ENCODE data around the gene TKFC. TPM values are rescaled to one million over a fixed set of nuclear protein-coding genes. Genes with fewer than 3 reads are reported as not detected.
"Not testable (repeated sequence)": the region's sequence is repeated elsewhere in the genome, so short reads cannot be mapped to it uniquely, and the experiment has no call there.

The TKFC gene
- total RNA-seq, 3 donors from 2014 or later = 15.2 to 34.4 (median 26.9) TPM

- Histone ChIP-seq H3K9me3 (no peaks in the 10 kb centered on the region), H3K27me3 (no peaks in the 10 kb centered on the region), H3K27ac (peak overlapping the region; percentile 80 to 87), H3K36me3 (no peaks in the 10 kb centered on the region), H3K4me1 (no peaks in the 10 kb centered on the region), H3K4me3 (no peak overlapping the region)
- intact Hi-C loops (cut with DNase I; ENCODE audit: low total_unique reads) = no loop called here
- peak in 1 of 2 donors; percentile 54 for DNase-seq (ENCODE audit: low spot score in 2 of 2)
- TF ChIP-seq POLR2AphosphoS5 (IDR thresholded peaks at IDR 0.05) = peak in 2 of 3 donors; percentile 57 to 81
- no peak for TF ChIP-seq POLR2A (IDR thresholded peaks at IDR 0.05)
Measured at GRCh38 chr11:61378713-61379313, 45.8 kb downstream of the TKFC start.

- TF ChIP-seq POLR2AphosphoS5 (IDR thresholded peaks at IDR 0.05) (no peak), POLR2A (IDR thresholded peaks at IDR 0.05) (no peak)
- TF ChIP-seq, protein P1, sequence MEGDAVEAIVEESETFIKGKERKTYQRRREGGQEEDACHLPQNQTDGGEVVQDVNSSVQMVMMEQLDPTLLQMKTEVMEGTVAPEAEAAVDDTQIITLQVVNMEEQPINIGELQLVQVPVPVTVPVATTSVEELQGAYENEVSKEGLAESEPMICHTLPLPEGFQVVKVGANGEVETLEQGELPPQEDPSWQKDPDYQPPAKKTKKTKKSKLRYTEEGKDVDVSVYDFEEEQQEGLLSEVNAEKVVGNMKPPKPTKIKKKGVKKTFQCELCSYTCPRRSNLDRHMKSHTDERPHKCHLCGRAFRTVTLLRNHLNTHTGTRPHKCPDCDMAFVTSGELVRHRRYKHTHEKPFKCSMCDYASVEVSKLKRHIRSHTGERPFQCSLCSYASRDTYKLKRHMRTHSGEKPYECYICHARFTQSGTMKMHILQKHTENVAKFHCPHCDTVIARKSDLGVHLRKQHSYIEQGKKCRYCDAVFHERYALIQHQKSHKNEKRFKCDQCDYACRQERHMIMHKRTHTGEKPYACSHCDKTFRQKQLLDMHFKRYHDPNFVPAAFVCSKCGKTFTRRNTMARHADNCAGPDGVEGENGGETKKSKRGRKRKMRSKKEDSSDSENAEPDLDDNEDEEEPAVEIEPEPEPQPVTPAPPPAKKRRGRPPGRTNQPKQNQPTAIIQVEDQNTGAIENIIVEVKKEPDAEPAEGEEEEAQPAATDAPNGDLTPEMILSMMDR (IDR thresholded peaks at IDR 0.05) = no peak
- Histone ChIP-seq H3K9me3 (no peaks in the 10 kb centered on the region), H3K4me1 (no peaks in the 10 kb centered on the region), H3K36me3 (no peaks in the 10 kb centered on the region), H3K4me3 (no peak overlapping the region), H3K27ac (no peak overlapping the region), H3K27me3 (no peaks in the 10 kb centered on the region)
- intact Hi-C loops (cut with DNase I; ENCODE audit: low total_unique reads) = loop anchor here (5.0 kb wide), 1 partner anchor 44 kb away; no protein-coding TSS in a partner anchor
- no peak for DNase-seq (ENCODE audit: low spot score in 2 of 2)
Measured at GRCh38 chr11:61380884-61381283, 47.9 kb downstream of the TKFC start.

- not testable (repeated sequence) for H3K9me3 ChIP-seq; H3K36me3 ChIP-seq; DNase-seq (ENCODE audit: low spot score in 2 of 2); H3K27ac ChIP-seq; H3K27me3 ChIP-seq; H3K4me1 ChIP-seq; H3K4me3 ChIP-seq
- intact Hi-C loops (cut with DNase I; ENCODE audit: low total_unique reads) = loop anchor here (5.0 kb wide), 1 partner anchor 47 kb away; no protein-coding TSS in a partner anchor
Measured at GRCh38 chr11:61383859-61384258, 50.8 kb downstream of the TKFC start.

DNA sequence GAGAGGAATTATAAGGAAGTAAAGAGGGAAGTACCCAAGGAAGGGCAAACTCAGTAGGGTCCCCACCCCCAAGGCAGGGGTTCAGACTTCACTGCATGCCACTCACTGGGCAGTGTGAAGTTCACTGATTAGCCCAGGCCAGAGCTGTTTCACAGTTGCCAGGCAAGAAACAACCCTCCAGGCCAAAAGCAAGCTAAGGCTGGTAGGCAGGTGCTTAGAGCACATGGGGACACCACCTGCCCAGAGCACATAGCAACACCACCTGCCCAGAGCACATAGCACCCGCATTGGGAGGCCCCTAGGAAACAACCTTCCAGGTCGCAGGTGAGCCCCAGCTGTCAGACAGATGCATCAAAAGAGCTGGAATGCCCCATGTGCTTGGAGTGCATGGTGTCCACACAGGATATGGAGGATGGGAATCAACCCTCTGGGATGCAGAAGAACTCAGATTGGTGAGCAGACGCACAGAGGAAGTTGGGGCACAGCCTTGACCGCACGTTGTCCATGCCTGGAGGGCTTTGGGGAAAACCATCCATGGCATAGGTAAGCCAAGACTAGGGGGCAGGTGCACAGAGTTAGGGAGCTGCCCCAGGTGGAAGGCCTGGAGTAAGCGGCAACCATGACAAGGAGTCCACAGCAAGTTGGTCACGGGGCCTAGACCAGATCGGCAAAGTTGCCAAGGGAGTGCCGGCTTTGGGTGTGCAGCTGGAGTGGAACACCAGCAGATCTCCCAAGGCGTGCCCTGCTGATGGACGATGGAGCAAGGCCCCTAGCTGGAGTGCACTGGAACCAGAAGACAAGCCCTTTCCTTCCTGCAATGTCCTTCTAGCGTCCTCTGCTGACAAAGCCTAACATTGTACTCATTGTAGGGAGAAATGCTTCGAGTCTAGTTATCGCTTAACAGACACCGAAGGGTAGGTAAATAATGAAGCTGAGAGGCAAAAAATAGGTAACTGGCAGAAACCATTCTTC is 51.5 kb downstream of the TKFC start:
- intact Hi-C loops (cut with DNase I; ENCODE audit: low total_unique reads) = loop anchor here (5.0 kb wide), 1 partner anchor 47 kb away; no protein-coding TSS in a partner anchor
- no peak for DNase-seq (ENCODE audit: low spot score in 2 of 2)
- no peaks in the 10 kb centered on the region for H3K36me3 ChIP-seq
- TF ChIP-seq POLR2AphosphoS5 (IDR thresholded peaks at IDR 0.05) (no peak), POLR2A (IDR thresholded peaks at IDR 0.05) (no peak)
- TF ChIP-seq, protein P1 (IDR thresholded peaks at IDR 0.05) = no peak
- H3K27me3 ChIP-seq = no peaks in the 10 kb centered on the region
- no peaks in the 10 kb centered on the region for H3K9me3 ChIP-seq
- no peak overlapping the region for H3K4me3 ChIP-seq
- no peaks in the 10 kb centered on the region for H3K4me1 ChIP-seq
- no peak overlapping the region for H3K27ac ChIP-seq

DNA sequence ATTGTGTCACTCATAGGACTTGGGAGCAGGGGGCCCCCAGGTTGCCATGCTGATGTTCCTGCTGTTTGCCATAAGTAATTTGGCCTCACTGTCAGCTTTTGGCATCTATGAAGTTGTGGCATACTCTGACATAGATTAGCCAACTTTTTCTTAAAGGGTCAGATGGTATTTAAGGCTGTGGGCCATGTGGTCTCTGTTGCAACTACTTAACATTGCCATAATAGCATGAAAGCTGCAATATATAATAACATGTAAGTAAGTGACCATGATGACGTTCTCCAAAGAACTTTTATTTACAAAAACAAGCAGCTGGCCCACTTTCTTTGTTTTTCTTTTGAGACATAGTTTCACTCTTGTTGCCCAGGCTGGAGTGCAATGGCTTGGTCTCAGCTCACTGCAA is 57.1 kb downstream of the TKFC start:
- DNase-seq (ENCODE audit: low spot score in 2 of 2) = no peak
- Histone ChIP-seq H3K27me3 (no peaks in the 10 kb centered on the region), H3K9me3 (no peaks in the 10 kb centered on the region), H3K27ac (no peak overlapping the region), H3K4me3 (no peak overlapping the region), H3K4me1 (peaks cover 0 to 8% of the 10 kb centered on the region in 2 donors), H3K36me3 (no peaks in the 10 kb centered on the region)
- intact Hi-C loops (cut with DNase I; ENCODE audit: low total_unique reads) = no loop called here
- TF ChIP-seq POLR2A (IDR thresholded peaks at IDR 0.05) = no peak

- DNase-seq (ENCODE audit: low spot score in 2 of 2) = no peak
- no peaks in the 10 kb centered on the region for H3K36me3 ChIP-seq
- intact Hi-C loops (cut with DNase I; ENCODE audit: low total_unique reads) = no loop called here
- no peak for TF ChIP-seq POLR2A (IDR thresholded peaks at IDR 0.05)
- TF ChIP-seq POLR2AphosphoS5 (IDR thresholded peaks at IDR 0.05) = no peak
- TF ChIP-seq, protein P1 (IDR thresholded peaks at IDR 0.05) = no peak
- H3K9me3 ChIP-seq = no peaks in the 10 kb centered on the region
- peak overlapping the region; percentile 80 to 89 (median 83) for H3K4me3 ChIP-seq
- H3K27ac ChIP-seq = peak overlapping the region; percentile 81 to 92
- H3K4me1 ChIP-seq = peaks cover 0 to 8% of the 10 kb centered on the region in 2 donors
- no peaks in the 10 kb centered on the region for H3K27me3 ChIP-seq
Measured at GRCh38 chr11:61392981-61393595, 60.1 kb downstream of the TKFC start.

Other genes starting within 250 kb of the TKFC start
- gene CD5, start 230.7 kb upstream of the TKFC start, total RNA-seq = 1 to 10 TPM in 1 of 3 donors, under 1 TPM in 2; 0.80 to 1.3 (median 0.88) TPM
- 10 to 100 TPM in 2 of 3 donors, 1 to 10 TPM in 1; 9.3 to 20.3 (median 17.1) TPM for gene VPS37C, start 171.8 kb upstream of the TKFC start, total RNA-seq
- 10 to 100 TPM in 1 of 3 donors, 1 to 10 TPM in 1, not detected in 1; 3.7 to 11.3 TPM for gene PGA3, start 129.7 kb upstream of the TKFC start, total RNA-seq
- 1 to 10 TPM in 2 of 3 donors, not detected in 1; 1.8 to 8.9 TPM for gene PGA4, start 110.9 kb upstream of the TKFC start, total RNA-seq
- gene PGA5, start 92.1 kb upstream of the TKFC start, total RNA-seq = 1 to 10 TPM in 2 of 3 donors, under 1 TPM in 1; 0.98 to 2.1 (median 1.6) TPM
- 1 to 10 TPM in 2 of 3 donors, under 1 TPM in 1; 0.88 to 3.2 (median 2.6) TPM for gene VWCE, start 37.9 kb upstream of the TKFC start, total RNA-seq
- 100 to 1,000 TPM; 131 to 150 (median 145) TPM for gene DDB1, start 123 bp upstream of the TKFC start, total RNA-seq
- 10 to 100 TPM; 36.7 to 46.9 (median 44.3) TPM for gene CYB561A3, start 28.7 kb downstream of the TKFC start, total RNA-seq
- 10 to 100 TPM; 24.6 to 38.5 (median 32.8) TPM for gene TMEM138, start 29.1 kb downstream of the TKFC start, total RNA-seq
- 10 to 100 TPM; 12.8 to 36.0 (median 27.5) TPM for gene TMEM216, start 59.4 kb downstream of the TKFC start, total RNA-seq
- 10 to 100 TPM; 40.6 to 62.5 (median 46.2) TPM for gene CPSF7, start 96.7 kb downstream of the TKFC start, total RNA-seq
- 10 to 100 TPM; 46.7 to 94.0 (median 58.7) TPM for gene SDHAF2, start 96.9 kb downstream of the TKFC start, total RNA-seq
- 1 to 10 TPM in 2 of 3 donors, not detected in 1; 1.5 to 3.3 TPM for gene LRRC10B, start 175.5 kb downstream of the TKFC start, total RNA-seq
- 10 to 100 TPM in 2 of 3 donors, 1 to 10 TPM in 1; 1.9 to 11.7 (median 10.8) TPM for gene SYT7, start 247.8 kb downstream of the TKFC start, total RNA-seq